Fibroblast of villous mesenchyme (primary cell): ENCODE results near the gene MLLT3. TPM values are rescaled to one million over a fixed set of nuclear protein-coding genes. Genes with fewer than 3 reads are reported as not detected.
A peak's percentile ranks its signal among the peaks of the same experiment; 100 is the strongest.
"Not testable (repeated sequence)": the region's sequence is repeated elsewhere in the genome, so short reads cannot be mapped to it uniquely, and the experiment has no call there.

Experiments used
- DNase-seq: peaks from one replicate; pipeline ENCODE4 v3.0.0-alpha.2; 2010; ENCODE audit warnings: low read depth
- H3K4me3 ChIP-seq: 2 replicates; pipeline ENCODE4 v1.5.1; 2011; ENCODE audit warnings: low read depth, mild to moderate bottlenecking, low read length
- total RNA-seq: library from RNA; depleted of rRNA; stranded (reverse); fragments of >200 nt; gene quantifications from 2 replicates; pipeline ENCODE4 v1.2.3, GENCODE V29; 2012
- TF ChIP-seq, protein P1 (sequence below): IDR thresholded peaks from 2 replicates; pipeline ENCODE4 v1.5.1; 2012; ENCODE audit warnings: low read depth, mild to moderate bottlenecking, low read length; ENCODE audit not compliant: insufficient read depth

Gene MLLT3
- total RNA-seq, 1 donor: 44.9 TPM

DNA sequence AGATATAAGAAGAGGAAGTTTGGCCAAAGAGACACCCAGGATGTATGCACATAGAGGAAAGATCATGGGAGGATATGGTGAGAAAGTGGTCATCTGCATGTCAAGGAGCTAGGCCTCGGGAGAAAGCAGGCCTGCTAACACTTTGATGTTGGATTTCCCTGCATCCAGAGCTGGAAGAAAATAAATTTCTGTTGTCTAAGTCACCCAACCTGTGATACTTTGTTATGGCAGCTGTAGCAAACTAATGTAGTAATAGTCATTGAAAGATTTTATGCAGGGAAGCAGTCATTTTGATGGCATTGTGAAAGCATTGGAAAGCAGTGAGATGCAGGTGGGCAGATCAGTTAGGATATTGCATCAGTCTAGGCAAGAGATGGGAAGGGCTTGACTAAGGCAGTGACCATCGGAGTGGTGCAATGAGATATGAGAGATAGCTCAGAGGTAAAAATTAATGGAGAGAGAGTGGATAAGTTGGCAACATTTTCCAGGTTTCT lies 37.2 kb upstream of the MLLT3 start:
- DNase-seq: no peak
- no peak overlapping the region for H3K4me3 ChIP-seq

DNA sequence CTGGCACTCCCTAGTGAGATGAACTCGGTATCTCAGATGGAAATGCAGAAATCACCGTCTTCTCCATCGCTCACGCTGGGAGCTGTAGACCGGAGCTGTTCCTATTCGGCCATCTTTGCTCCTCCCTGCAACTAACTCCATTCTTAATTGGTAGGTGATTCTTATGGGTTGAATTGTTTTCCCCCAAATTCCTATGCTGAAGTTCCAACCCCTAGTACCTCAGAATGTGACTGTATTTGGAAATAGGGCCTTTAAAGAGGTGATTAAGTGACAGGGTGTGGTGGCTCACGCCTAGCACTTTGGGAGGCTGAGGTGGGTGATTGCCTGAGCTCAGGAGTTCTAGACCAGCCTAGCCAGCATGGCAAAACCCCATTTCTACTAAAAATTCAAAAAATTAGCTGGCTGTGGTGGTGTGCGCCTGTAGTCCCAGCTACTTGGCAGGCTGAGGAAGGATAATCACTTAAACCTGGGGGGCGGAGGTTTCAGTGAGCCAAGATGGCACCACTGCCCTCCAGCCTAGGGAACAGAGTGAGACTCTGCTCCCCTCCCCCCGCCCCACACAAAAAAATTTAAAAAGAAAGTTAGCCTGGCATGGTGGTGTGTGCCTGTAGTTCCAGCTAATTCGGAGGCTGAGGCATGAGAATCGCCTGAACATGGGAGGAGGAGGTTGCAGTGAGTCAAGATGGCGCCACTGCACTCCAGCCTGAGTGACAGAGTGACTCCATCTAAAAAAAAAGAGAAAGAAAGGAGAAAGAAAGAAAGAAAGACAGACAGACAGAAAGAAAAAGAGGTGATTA lies 36.6 kb upstream of the MLLT3 start:
- peak overlapping the region; percentile 56 for H3K4me3 ChIP-seq
- TF ChIP-seq, protein P1, sequence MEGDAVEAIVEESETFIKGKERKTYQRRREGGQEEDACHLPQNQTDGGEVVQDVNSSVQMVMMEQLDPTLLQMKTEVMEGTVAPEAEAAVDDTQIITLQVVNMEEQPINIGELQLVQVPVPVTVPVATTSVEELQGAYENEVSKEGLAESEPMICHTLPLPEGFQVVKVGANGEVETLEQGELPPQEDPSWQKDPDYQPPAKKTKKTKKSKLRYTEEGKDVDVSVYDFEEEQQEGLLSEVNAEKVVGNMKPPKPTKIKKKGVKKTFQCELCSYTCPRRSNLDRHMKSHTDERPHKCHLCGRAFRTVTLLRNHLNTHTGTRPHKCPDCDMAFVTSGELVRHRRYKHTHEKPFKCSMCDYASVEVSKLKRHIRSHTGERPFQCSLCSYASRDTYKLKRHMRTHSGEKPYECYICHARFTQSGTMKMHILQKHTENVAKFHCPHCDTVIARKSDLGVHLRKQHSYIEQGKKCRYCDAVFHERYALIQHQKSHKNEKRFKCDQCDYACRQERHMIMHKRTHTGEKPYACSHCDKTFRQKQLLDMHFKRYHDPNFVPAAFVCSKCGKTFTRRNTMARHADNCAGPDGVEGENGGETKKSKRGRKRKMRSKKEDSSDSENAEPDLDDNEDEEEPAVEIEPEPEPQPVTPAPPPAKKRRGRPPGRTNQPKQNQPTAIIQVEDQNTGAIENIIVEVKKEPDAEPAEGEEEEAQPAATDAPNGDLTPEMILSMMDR: no peak
- peak; percentile 9 for DNase-seq

More for the DNA sequence above, 37.2 kb upstream of the MLLT3 start:
- TF ChIP-seq, protein P1: no peak

DNA sequence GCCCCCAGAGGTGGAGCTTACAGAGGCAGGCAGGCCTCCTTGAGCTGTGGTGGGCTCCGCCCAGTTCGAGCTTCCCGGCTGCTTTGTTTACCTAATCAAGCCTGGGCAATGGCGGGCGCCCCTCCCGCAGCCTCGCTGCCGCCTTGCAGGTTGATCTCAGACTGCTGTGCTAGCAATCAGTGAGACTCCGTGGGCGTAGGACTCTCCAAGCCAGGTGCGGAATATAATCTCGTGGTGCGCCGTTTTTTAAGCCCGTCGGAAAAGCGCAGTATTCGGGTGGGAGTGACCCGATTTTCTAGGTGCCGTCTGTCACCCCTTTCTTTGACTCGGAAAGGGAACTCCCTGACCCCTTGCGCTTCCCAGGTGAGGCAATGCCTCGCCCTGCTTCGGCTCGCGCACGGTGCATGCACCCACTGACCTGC lies 36.0 kb upstream of the MLLT3 start:
- not testable (repeated sequence) for DNase-seq
- H3K4me3 ChIP-seq: peak overlapping the region; percentile 56

DNA sequence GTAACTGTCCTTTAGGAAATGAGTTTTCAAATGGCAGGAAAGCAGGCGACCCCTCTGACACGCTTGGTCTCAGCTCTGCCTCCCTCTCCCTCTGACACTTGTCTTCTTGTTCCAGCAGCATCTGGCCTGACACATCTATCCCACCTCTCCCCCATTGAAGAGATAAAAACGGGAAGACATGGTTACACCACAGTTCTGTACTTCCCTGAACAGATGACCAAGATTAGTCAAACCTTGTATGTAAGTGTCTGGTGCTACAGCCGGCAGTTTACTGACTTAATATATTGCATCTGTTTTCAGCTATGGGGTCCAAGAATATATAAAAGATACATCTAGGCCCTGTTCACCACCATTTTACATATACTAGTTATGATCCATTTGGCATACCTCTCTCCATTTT lies 29.6 kb upstream of the MLLT3 start:
- DNase-seq: no peak
- no peak overlapping the region for H3K4me3 ChIP-seq
- TF ChIP-seq, protein P1: no peak

DNA sequence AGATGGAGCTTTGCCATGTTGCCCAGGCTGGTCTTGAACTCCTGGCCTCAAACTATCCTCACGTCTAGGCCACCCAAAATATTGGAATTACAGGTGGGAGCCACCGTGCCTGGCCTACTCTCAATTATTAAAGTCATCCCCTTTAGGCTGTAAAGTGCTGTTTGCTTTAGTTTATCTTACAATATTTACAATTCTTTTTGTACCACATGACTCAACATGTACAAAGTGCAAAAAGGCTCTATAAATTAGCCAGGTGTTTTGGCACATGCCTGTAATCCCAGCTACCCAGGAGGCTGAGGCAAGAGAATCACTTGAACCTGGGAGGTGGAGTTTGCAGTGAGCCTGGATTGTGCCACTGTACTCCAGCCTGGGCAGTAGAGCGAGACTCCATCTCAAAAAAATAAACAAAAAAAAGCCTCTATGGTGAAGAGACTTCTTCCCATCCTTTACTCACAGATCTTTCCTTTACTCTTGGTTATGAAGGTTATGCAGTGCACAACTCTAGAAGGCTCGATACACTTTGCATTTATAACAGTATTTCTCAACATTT lies 28.5 kb upstream of the MLLT3 start:
- TF ChIP-seq, protein P1: no peak
- no peak for DNase-seq
- H3K4me3 ChIP-seq: no peak overlapping the region

DNA sequence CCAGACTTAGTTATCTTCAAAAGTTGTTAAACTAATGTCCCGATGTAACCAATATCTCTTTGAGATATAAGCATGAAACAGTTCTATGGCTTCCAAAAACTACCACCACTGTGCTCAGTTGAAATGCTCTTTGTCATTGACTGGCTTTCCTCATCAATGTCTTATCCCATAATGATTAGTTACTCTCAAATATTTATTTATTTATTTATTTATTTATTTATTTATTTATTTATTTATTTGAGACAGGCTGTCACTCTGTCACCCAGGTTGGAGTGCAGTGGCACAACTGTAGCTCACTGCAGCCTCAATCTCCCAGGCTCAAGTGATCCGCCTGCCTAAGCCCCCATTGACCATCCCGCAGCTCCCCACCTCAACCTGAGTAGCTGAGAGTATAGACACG lies 28.0 kb upstream of the MLLT3 start:
- TF ChIP-seq, protein P1: no peak
- H3K4me3 ChIP-seq: no peak overlapping the region
- DNase-seq: no peak

DNA sequence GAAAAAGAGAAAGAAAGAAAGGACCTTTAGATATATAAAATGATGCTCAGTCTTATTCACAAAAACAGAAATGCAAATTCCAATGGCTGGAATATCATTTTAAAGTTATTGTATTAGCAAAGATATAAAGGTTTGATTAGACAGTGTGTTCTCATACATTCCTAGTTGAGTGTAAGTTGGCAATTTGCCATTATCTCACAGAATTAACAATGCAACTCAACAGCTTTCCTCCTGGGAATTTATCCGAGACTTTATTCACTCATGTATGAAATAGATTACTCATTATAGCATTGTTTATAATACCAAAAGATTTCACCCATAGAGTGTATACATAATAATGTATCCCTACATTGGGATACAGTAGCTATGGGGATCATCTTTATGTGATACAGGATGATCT lies 27.1 kb upstream of the MLLT3 start:
- no peak for DNase-seq
- TF ChIP-seq, protein P1: no peak
- no peak overlapping the region for H3K4me3 ChIP-seq
